Measurements from ENCODE around the gene CD200R1.
"Not testable (repeated sequence)": the region's sequence is repeated elsewhere in the genome, so short reads cannot be mapped to it uniquely, and the experiment has no call there.

- TF ChIP-seq POLR2A (IDR thresholded peaks at IDR 0.05; ENCODE audit: low read length); GATA1 (IDR thresholded peaks at IDR 0.05; ENCODE audit: low read depth, low read length): not testable (repeated sequence)
Observed at GRCh38 chr3:112919541-112919940, 55.4 kb downstream of the CD200R1 start.

Measured in erythroblast (primary cell).